Fibroblast of pulmonary artery (primary cell): ENCODE results near the gene RBBP8.

Experiments
- DNase-seq: peaks from one replicate; pipeline ENCODE4 v3.0.0-alpha.2; 2010; ENCODE audit warnings: low read depth
- H3K4me3 ChIP-seq: replicated peaks from 2 replicates; pipeline ENCODE4 v1.5.1; 2011; ENCODE audit warnings: low read depth, mild to moderate bottlenecking, control low read depth, low read length, moderate library complexity
- TF ChIP-seq, protein P1 (sequence below): IDR thresholded peaks from 2 replicates; pipeline ENCODE4 v1.5.1; 2011; ENCODE audit warnings: mild to moderate bottlenecking, control low read depth, low read length, inconsistent platforms; ENCODE audit errors: missing control alignments

RBBP8 gene

GRCh38 chr18:22987547-22988189 is 54.5 kb downstream of the RBBP8 start:
- no peak overlapping the region for H3K4me3 ChIP-seq
- no peak for DNase-seq
- TF ChIP-seq, protein P1, sequence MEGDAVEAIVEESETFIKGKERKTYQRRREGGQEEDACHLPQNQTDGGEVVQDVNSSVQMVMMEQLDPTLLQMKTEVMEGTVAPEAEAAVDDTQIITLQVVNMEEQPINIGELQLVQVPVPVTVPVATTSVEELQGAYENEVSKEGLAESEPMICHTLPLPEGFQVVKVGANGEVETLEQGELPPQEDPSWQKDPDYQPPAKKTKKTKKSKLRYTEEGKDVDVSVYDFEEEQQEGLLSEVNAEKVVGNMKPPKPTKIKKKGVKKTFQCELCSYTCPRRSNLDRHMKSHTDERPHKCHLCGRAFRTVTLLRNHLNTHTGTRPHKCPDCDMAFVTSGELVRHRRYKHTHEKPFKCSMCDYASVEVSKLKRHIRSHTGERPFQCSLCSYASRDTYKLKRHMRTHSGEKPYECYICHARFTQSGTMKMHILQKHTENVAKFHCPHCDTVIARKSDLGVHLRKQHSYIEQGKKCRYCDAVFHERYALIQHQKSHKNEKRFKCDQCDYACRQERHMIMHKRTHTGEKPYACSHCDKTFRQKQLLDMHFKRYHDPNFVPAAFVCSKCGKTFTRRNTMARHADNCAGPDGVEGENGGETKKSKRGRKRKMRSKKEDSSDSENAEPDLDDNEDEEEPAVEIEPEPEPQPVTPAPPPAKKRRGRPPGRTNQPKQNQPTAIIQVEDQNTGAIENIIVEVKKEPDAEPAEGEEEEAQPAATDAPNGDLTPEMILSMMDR, result no peak

DNA sequence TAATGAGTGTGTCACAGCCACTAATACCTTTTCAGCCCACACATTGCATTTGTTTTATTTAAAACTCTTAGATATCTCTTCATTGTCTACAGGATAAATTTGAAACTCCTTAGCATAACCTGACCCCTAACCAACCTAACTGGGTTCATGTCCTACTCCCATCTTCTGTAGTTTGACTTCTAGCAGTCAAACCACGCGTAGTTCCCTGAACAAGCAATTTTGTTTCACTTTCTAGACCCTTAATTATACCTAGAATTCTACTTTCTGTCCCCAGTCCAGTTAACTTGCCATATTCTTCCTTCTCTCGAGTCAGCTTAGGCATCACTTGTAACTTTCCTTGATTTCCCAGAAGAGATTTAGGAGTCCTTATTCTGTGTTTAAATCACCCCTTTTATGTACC is 55.1 kb downstream of the RBBP8 start:
- TF ChIP-seq, protein P1, result no peak
- H3K4me3 ChIP-seq, result no peak overlapping the region
- DNase-seq, result no peak

- H3K4me3 ChIP-seq, result no peak overlapping the region
- DNase-seq, result no peak
- TF ChIP-seq, protein P1, result no peak
These were observed 65.2 kb downstream of the RBBP8 start for GRCh38 chr18:22998344-22998743.

DNA sequence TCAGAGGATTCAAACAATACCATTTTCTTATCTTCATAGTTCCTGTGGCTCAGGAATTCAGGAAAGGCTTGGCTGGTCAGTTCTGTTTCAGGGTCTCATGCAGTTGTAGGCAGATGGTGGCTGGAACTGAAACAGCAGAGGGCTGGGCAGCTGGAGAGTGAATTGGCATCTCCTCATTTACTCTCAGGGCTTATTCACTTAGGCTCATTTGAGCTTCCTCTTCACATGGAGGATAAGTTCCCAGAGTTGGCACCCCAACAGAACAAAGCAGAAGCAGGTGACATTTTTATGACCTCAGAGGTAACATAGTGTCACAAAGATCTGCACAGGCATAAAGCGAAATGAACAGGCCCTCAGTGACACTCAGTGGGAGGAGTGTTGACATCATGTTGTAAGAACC is 66.1 kb downstream of the RBBP8 start:
- no peak overlapping the region for H3K4me3 ChIP-seq

GRCh38 chr18:22999647-23000046 is 66.5 kb downstream of the RBBP8 start:
- no peak overlapping the region for H3K4me3 ChIP-seq
- TF ChIP-seq, protein P1, result no peak
- no peak for DNase-seq

More for the DNA sequence above, 66.1 kb downstream of the RBBP8 start:
- TF ChIP-seq, protein P1, result peak; percentile 22
- DNase-seq, result peak; percentile 87

- H3K4me3 ChIP-seq, result no peak overlapping the region
- TF ChIP-seq, protein P1, result no peak
- DNase-seq, result no peak
These were observed 70.2 kb downstream of the RBBP8 start for GRCh38 chr18:23003289-23003688.

- TF ChIP-seq, protein P1, result no peak
- H3K4me3 ChIP-seq, result no peak overlapping the region
- DNase-seq, result no peak
These were observed 79.1 kb downstream of the RBBP8 start for GRCh38 chr18:23012249-23012648.
